CD4-positive, alpha-beta T cell (primary cell): ENCODE results near the gene DLK1. TPM values are rescaled to one million over a fixed set of nuclear protein-coding genes. Genes with fewer than 3 reads are reported as not detected.

Source experiments
- ATAC-seq: fragments of 200-7000 bp; cut with Tn5 transposase; one replicate; pipeline ENCODE4 v1.10.0; 2022; ENCODE audit warnings: mild to moderate bottlenecking; ENCODE audit not compliant: poor library complexity
- CTCF ChIA-PET: fragments of 350-600 bp; sonication (Branson Sonifier 250); formaldehyde crosslinking; loops from one replicate; lab custom pipeline; 2021; ENCODE audit warnings: antibody characterized with exemption, inconsistent platforms; lab: Charles Lee
- POLR2A ChIA-PET: fragments of 350-600 bp; sonication (Branson Sonifier 250); formaldehyde crosslinking; loops from one replicate; lab custom pipeline; 2021; ENCODE audit warnings: antibody characterized with exemption, inconsistent platforms; lab: Charles Lee
- DNase-seq, 14 experiments: peaks; one replicate each; pipeline ENCODE4 v3.0.0-alpha.2; 2013 to 2020; ENCODE audit warnings: mixed read lengths in 2 of 14
- H3K27ac ChIP-seq, 2 donors: one replicate each; pipeline versions ENCODE4 v1.5.1 to v1.7.0; 2013; ENCODE audit warnings: low read length in 2 of 2, low read depth in 1 of 2, mild to moderate bottlenecking in 1 of 2
- H3K27me3 ChIP-seq, 2 experiments: 1 replicate in 1 of 2; 2 replicates in 1 of 2; pipeline versions ENCODE4 v1.6.1 to v1.7.0; 2013; ENCODE audit warnings: low read length in 2 of 2, control low read depth in 1 of 2, mild to moderate bottlenecking in 1 of 2, moderate library complexity in 1 of 2; ENCODE audit not compliant: insufficient read depth in 2 of 2, control insufficient read depth in 1 of 2
- H3K36me3 ChIP-seq: one replicate; pipeline ENCODE4 v1.6.1; 2013; ENCODE audit warnings: low read length, control low read depth; ENCODE audit not compliant: insufficient read depth
- H3K4me1 ChIP-seq: one replicate; pipeline ENCODE4 v1.6.1; 2013; ENCODE audit warnings: low read length, control low read depth; ENCODE audit not compliant: insufficient read depth
- H3K4me3 ChIP-seq: one replicate; pipeline ENCODE4 v1.5.1; 2013; ENCODE audit warnings: mild to moderate bottlenecking, low read length, moderate library complexity
- H3K9me3 ChIP-seq, 2 experiments: 1 replicate in 1 of 2; 2 replicates in 1 of 2; pipeline versions ENCODE4 v1.6.1 to v1.7.0; 2013; ENCODE audit warnings: low read length in 2 of 2, mild to moderate bottlenecking in 2 of 2, control low read depth in 1 of 2, moderate library complexity in 1 of 2; ENCODE audit not compliant: control insufficient read depth in 1 of 2, insufficient read depth in 1 of 2
- H3K27ac Mint-ChIP-seq: one replicate; pipeline ENCODE4 v1.8.0; 2020; ENCODE audit warnings: mixed read lengths
- H3K27me3 Mint-ChIP-seq: one replicate; pipeline ENCODE4 v1.8.0; 2021; ENCODE audit warnings: mixed read lengths
- H3K36me3 Mint-ChIP-seq: one replicate; pipeline ENCODE4 v1.8.0; 2021; ENCODE audit warnings: low read depth, mixed read lengths
- H3K4me1 Mint-ChIP-seq: one replicate; pipeline ENCODE4 v1.8.0; 2021; ENCODE audit warnings: low read depth, mixed read lengths
- H3K4me3 Mint-ChIP-seq: one replicate; pipeline ENCODE4 v1.8.0; 2020; ENCODE audit warnings: mild to moderate bottlenecking, mixed read lengths
- H3K9me3 Mint-ChIP-seq: one replicate; pipeline ENCODE4 v1.8.0; 2020; ENCODE audit warnings: mixed read lengths
- CTCF ChIP-seq: fragments of 200-600 bp; IDR thresholded peaks from one replicate; pipeline ENCODE4 v1.8.0; 2022; ENCODE audit warnings: antibody characterized with exemption, mild to moderate bottlenecking
- intact Hi-C, 2 experiments: fragments of 100-400 bp; cut with DNase I in 1 of 2; cut with micrococcal nuclease in 1 of 2; formaldehyde crosslinking; loops; one replicate each; pipeline versions ENCODE4 v1.15.1 to v1.9.0; 2023 to 2025; cut with DNase I, micrococcal nuclease
- total RNA-seq, 174 experiments: library from RNA in 2 of 174; stranded (reverse) in 2 of 174; gene quantifications; one replicate each; pipeline ENCODE4 v1.2.3 and lab custom pipeline; 2021 to 2026

The DLK1 gene
- total RNA-seq, 2 experiments from 2014 or later: not detected

DNA sequence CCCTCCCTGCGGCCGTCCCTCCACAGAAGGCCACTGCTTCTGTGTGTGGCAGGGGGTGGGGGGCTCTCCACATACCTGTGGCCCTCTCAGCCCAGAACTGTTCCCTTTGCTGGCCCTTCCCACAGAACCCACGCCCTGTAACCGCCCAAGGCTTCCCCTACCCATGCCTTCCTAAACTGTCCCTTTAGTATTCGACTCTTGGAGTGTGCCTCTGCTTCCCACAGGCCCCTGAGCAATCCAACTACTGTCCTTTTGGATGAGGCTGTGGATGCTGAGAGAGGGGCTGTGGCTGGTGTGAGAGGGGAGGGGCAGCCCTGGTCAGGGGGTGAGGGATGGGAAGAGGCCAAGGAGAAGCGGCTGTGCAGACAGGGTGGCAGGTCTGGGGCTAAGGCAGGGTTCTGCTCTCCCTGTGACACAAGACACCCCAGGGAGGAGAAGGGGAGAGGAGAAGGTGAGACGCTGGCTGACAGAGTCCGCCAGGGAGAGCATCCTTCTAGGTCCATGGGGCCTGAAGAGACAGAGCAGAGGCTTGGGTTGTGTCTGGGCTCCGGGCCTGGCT, 46.0 kb downstream of the DLK1 start:
- Mint-ChIP-seq H3K27ac (no peak overlapping the region), H3K4me1 (no peaks in the 10 kb centered on the region), H3K4me3 (no peak overlapping the region), H3K9me3 (no peaks in the 10 kb centered on the region), H3K27me3 (peaks cover 4% of the 10 kb centered on the region), H3K36me3 (no peaks in the 10 kb centered on the region)
- H3K4me3 ChIP-seq: no peak overlapping the region
- no peak overlapping the region for H3K27ac ChIP-seq
- no peaks in the 10 kb centered on the region for H3K4me1 ChIP-seq
- ATAC-seq: no peak
- intact Hi-C loops: no loop called here
- peaks cover 0 to 3% of the 10 kb centered on the region in 2 experiments for H3K27me3 ChIP-seq
- ChIA-PET POLR2A (no interaction called here), CTCF (no interaction called here)
- no peak for DNase-seq
- TF ChIP-seq CTCF: no peak
- H3K9me3 ChIP-seq: peaks cover 0 to 15% of the 10 kb centered on the region in 2 experiments
- H3K36me3 ChIP-seq: no peaks in the 10 kb centered on the region

DNA sequence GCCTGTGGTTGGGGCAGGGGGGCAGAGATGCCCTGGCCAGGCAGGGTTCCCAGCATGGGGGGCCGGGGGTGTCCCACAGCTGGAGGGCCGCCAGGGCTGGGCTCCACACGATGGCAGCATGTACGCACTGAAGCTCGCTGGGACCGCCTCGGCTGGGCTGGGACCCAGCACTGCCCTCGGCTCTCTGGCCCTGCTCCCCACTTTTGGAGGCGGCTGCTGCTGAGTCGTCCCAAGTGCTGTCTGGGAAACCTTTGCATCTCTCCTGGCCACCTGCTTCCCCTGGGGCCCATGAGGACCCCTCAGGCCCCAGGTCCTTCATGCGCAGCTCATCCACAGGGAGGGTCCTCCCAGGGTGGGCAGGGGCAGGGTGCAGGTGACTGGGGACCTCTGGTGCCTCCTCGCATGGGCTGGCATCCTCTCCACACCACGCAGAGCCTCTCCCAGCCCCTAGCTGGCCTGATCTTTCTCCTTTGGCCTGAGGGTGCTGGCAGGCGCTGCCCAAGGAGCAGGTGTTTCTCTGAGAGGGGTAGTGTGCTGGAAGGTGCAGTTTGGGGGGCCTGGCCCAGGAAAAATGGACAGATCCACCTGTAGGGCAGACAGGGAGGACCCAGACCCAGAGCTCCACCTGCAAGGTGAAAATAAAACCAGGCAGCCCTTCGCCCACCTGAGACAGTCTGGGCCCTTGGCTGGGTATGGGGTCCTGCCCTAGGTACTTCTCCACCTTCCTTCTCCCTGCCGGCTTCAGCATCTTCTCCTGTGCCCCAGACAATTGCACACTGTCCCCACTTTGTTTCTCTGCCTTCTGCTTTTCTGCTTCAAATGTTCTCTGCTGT, 46.9 kb downstream of the DLK1 start:
- Histone ChIP-seq H3K4me3 (no peak overlapping the region), H3K4me1 (no peaks in the 10 kb centered on the region), H3K9me3 (peaks cover 0 to 15% of the 10 kb centered on the region in 2 experiments), H3K36me3 (no peaks in the 10 kb centered on the region), H3K27me3 (peaks cover 0 to 3% of the 10 kb centered on the region in 2 experiments), H3K27ac (no peak overlapping the region)
- ChIA-PET POLR2A (no interaction called here), CTCF (no interaction called here)
- no peak for TF ChIP-seq CTCF
- H3K27ac Mint-ChIP-seq: no peak overlapping the region
- no peak for ATAC-seq
- intact Hi-C loops: no loop called here
- no peaks in the 10 kb centered on the region for H3K9me3 Mint-ChIP-seq
- H3K27me3 Mint-ChIP-seq: peaks cover 7% of the 10 kb centered on the region
- H3K4me1 Mint-ChIP-seq: no peaks in the 10 kb centered on the region
- no peaks in the 10 kb centered on the region for H3K36me3 Mint-ChIP-seq
- DNase-seq: no peak
- no peak overlapping the region for H3K4me3 Mint-ChIP-seq

DNA sequence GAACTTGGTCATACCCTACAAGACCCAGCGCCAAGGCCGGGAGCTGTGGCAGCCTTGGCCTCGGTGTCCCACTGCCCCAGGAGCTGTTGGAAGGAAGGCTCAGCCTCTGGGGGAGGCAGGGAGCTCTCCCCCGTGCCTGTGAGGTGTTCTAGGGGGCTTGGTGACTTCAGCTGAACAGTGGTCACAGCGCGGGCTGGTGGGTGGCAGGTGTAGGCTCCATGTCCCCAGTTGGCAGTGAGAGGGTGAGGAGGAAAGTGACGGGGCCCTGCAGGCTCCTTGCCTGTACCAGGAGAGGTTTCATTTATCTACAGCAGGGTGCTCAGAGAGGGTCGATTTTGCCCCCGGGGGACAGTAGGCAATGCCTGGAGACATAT, 47.5 kb downstream of the DLK1 start:
- H3K27ac ChIP-seq: no peak overlapping the region
- no peak for TF ChIP-seq CTCF
- Mint-ChIP-seq H3K9me3 (no peaks in the 10 kb centered on the region), H3K4me3 (no peak overlapping the region), H3K27me3 (peaks cover 7% of the 10 kb centered on the region), H3K36me3 (no peaks in the 10 kb centered on the region), H3K4me1 (no peaks in the 10 kb centered on the region), H3K27ac (no peak overlapping the region)
- H3K9me3 ChIP-seq: peaks cover 0 to 11% of the 10 kb centered on the region in 2 experiments
- peaks cover 0 to 3% of the 10 kb centered on the region in 2 experiments for H3K27me3 ChIP-seq
- POLR2A ChIA-PET: no interaction called here
- H3K36me3 ChIP-seq: no peaks in the 10 kb centered on the region
- intact Hi-C loops: no loop called here
- H3K4me1 ChIP-seq: no peaks in the 10 kb centered on the region
- CTCF ChIA-PET: no interaction called here
- DNase-seq: no peak
- H3K4me3 ChIP-seq: no peak overlapping the region
- no peak for ATAC-seq
